Dendritic cell treated with granulocyte-macrophage colony-stimulating factor and Interleukin-4, amounts not matched to agents 40 ng/mL and 50 ng/mL, for 4 days (primary cell): Measurements from ENCODE around the gene AGT.
"Not testable (repeated sequence)": the region's sequence is repeated elsewhere in the genome, so short reads cannot be mapped to it uniquely, and the experiment has no call there.

Source experiments
- H3K27ac Mint-ChIP-seq: one replicate; pipeline ENCODE4 v1.8.0; 2022; ENCODE audit warnings: mild to moderate bottlenecking, mixed read lengths
- H3K27me3 Mint-ChIP-seq: one replicate; pipeline ENCODE4 v1.8.0; 2022; ENCODE audit warnings: mild to moderate bottlenecking, mixed read lengths
- H3K36me3 Mint-ChIP-seq: one replicate; pipeline ENCODE4 v1.8.0; 2022; ENCODE audit warnings: low read depth, mixed read lengths
- H3K4me1 Mint-ChIP-seq: one replicate; pipeline ENCODE4 v1.8.0; 2022; ENCODE audit warnings: low read depth, mixed read lengths
- H3K4me3 Mint-ChIP-seq: one replicate; pipeline ENCODE4 v1.8.0; 2022; ENCODE audit warnings: mild to moderate bottlenecking, moderate library complexity, mixed read lengths
- H3K9me3 Mint-ChIP-seq: one replicate; pipeline ENCODE4 v1.8.0; 2022; ENCODE audit warnings: mixed read lengths
- intact Hi-C: fragments of 100-400 bp; cut with micrococcal nuclease; formaldehyde crosslinking; loops from one replicate; pipeline ENCODE4 v1.15.0; 2022

AGT gene

DNA sequence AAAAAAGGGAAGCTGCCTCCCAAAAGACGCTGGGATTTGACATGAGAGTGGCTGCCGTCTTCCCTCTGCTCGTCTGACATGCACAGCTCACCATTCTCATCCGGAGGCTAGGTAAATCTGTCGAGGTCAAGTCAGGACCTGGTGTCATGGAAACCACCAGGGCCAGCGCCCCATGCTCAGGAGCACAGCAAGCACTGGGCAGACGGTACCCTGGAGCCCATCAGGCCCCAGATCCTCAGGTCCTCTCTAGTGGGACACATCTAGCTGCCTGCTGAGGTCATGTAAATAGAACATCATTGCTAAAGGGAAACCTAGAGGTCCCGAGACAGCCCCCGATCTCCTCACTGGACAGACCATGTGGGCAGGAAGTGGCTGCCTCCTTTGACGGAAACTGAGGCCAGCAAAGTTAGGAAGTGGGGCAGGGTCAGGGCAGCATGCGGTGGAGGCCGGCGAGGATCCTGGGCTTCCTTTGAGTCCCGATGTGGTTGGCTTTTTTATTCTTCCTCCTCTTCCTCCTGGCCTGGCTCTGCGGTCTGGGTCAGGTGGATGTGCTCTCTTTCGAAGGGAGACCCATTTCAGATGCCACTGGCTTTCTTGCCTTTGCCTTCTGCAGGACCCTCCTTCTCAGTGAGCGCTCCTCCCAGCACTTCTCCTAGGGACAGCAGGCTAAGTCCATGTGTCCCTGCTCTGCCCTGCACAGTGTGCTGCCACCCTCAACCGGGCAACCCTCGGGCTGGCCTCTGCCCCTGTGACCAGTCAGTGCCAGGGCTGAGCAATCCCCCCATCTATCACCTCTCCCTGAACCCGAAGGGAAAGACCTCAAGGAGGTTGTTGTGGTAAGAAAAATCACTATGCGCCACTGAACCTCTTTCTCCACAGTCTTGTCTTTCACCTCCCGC, 5.9 kb downstream of the AGT start:
- Mint-ChIP-seq H3K9me3 (no peaks in the 10 kb centered on the region), H3K27ac (no peak overlapping the region), H3K4me3 (no peak overlapping the region), H3K36me3 (no peaks in the 10 kb centered on the region), H3K27me3 (peaks cover 14% of the 10 kb centered on the region), H3K4me1 (peaks cover 5% of the 10 kb centered on the region)
- intact Hi-C loops: no loop called here

DNA sequence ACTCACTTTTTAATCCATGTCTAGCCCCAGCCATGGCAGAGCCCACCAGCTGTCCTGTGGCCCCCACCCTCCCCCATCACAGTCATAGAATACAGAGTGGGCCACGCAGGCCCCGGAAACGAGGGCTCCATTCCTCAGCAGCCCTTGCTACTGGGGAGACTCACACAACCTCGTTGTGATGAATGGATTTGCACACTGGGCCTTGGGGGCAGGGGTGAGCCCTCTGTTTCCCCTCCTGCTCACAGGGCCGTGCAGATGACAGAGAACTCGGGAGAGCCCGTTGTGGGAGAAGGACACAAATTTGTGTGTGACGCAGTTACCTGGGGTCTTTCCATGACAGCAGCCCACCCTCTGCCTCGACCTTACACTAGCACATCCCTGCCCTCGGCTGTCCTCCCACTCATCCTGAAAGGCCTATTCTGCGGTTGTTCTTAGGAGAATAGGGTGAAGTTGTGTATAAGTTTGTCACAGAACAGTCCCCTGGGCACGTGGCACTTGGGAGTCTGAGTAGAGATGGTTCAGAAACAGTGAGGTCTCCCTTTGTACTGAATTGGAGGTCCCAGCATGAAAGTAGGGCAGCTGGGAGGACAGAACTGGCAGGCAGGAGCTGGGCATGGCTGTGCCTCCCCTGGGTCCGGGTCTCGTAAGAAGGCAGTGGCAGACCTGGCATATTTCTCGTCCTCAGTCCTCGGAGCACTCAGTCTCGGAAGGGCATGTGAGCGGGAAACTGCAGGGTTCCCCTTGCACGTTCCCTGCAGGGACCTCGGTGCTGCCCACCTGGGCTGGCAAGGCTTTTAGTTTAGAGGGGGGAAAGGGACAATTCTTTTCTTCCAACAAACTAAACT, 6.8 kb downstream of the AGT start:
- H3K4me1 Mint-ChIP-seq: peaks cover 5% of the 10 kb centered on the region
- peaks cover 14% of the 10 kb centered on the region for H3K27me3 Mint-ChIP-seq
- H3K36me3 Mint-ChIP-seq: no peaks in the 10 kb centered on the region
- H3K9me3 Mint-ChIP-seq: no peaks in the 10 kb centered on the region
- H3K4me3 Mint-ChIP-seq: no peak overlapping the region
- intact Hi-C loops: no loop called here
- no peak overlapping the region for H3K27ac Mint-ChIP-seq

DNA sequence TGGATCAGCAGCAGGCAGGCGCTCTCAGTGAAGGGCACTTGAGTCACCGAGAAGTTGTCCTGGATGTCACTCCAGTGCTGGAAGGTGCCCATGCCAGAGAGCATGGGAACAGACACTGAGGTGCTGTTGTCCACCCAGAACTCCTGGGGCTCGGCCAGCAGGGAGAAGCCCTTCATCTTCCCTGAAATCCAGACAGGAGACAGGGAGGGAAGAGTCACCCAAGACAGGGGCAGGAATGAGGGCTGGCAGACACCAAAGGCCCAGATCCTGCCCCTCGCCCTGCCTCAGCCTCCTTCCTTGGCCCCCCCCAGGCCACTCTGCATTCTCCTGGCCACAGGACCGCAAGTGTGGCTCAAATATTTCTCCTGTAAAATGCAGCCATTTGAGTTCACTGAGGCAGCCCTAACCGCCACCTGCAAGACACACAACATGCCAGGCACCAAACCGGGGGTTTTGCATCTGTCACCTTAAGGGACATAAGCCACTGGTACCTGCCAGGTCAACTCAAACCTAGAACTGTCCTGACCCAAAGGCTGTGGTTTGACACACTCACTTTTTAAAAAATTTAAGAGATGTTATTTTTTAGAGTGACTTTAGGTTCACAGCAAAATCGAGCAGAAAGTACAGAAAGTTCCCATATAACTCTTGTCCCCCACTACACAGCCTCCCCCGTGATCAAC, 7.8 kb downstream of the AGT start:
- no peak overlapping the region for H3K27ac Mint-ChIP-seq
- intact Hi-C loops: no loop called here
- no peaks in the 10 kb centered on the region for H3K9me3 Mint-ChIP-seq
- H3K36me3 Mint-ChIP-seq: no peaks in the 10 kb centered on the region
- H3K4me1 Mint-ChIP-seq: peaks cover 5% of the 10 kb centered on the region
- peaks cover 14% of the 10 kb centered on the region for H3K27me3 Mint-ChIP-seq
- H3K4me3 Mint-ChIP-seq: no peak overlapping the region

DNA sequence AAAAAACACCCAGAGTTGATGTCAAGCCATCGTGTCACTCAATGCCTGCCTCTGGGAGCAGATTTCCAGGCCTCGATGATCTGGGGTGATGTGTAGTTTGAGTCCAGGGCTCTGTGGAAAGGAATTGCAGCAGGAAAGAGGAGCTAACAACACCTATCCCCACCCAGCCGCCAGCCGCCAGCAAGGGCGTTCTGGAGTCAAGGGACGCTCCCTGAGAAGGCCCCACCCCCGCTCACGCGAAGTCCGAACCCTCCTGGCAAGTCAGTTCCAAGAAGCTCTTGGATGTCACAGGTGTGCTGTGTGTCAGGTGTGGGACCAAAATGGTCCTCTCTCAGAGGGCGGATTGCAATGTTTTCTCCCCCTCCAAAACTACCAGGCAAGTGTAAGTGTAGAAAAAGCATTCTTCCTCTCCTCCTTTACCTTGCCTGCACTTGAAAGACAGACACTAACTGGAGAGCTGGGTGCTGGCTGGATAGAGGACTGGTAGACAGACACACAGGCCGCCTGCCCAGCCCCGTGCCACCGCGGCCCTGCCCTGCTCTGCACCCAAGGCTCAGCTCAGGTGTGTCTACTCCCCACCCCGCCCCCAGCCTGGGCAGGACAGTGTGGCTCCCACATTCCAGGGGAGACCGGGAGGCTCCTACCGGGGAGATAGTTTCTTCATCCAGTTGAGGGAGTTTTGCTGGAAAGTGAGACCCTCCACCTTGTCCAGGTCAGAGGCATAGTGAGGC, 8.5 kb downstream of the AGT start:
- Mint-ChIP-seq H3K27me3 (peaks cover 14% of the 10 kb centered on the region), H3K36me3 (no peaks in the 10 kb centered on the region), H3K4me1 (peaks cover 5% of the 10 kb centered on the region), H3K9me3 (no peaks in the 10 kb centered on the region), H3K4me3 (no peak overlapping the region), H3K27ac (no peak overlapping the region)
- intact Hi-C loops: no loop called here

DNA sequence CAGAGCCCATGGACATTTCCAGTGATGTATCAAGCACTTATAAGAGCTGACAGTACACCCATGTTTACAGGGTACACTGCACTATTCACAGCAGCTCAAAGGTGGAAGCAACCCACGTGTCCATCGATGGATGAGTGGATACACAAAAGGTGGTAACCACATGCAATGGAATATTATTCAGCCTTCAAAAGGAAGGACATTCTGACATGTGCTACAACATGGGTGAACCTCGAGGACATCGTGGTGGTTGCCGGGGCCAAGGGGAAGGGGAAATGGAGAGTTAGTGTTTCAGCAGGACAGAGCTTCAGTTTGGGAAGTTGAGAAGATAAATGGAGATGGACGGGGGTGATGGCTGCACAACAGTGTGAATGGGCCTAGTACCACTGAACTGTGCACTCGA, 9.1 kb downstream of the AGT start:
- Mint-ChIP-seq H3K4me3 (no peak overlapping the region), H3K27ac (no peak overlapping the region), H3K4me1 (peaks cover 5% of the 10 kb centered on the region), H3K27me3 (peaks cover 14% of the 10 kb centered on the region), H3K36me3 (no peaks in the 10 kb centered on the region), H3K9me3 (no peaks in the 10 kb centered on the region)
- intact Hi-C loops: no loop called here

DNA sequence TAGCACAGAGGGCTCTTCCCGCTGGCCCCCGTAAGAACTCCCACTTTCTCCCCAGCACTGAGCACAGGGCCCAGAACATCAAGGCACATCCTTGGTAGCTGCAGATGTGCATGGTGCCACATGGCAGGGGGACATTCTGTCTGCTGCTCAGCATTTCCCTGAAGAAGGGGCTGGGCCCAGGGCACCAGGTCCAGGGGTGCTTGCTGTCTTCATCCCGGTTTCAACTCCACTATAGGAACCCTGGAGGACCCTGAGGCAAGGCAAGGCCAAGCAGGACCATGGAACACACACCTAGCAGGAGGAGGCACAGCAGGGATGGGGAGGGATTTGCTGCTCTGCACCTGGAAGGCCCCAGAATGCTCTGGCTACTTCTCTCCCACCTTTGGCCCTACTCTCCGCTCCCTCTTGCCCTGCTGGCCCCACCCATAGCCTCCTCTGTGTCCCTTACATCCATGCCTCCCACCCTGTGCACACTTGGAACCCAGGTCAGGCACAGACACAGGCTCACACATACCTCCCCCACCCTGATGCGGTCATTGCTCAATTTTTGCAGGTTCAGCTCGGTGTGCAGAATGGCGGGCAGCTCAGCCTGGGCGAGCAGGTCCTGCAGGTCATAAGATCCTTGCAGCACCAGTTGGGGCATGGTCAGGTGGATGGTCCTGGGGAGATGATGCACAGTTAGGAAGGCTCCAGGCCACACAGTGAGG, 10.1 kb downstream of the AGT start:
- Mint-ChIP-seq H3K4me3 (no peak overlapping the region), H3K27ac (no peak overlapping the region), H3K9me3 (no peaks in the 10 kb centered on the region), H3K27me3 (peaks cover 13% of the 10 kb centered on the region), H3K36me3 (no peaks in the 10 kb centered on the region), H3K4me1 (peaks cover 5% of the 10 kb centered on the region)
- intact Hi-C loops: no loop called here

DNA sequence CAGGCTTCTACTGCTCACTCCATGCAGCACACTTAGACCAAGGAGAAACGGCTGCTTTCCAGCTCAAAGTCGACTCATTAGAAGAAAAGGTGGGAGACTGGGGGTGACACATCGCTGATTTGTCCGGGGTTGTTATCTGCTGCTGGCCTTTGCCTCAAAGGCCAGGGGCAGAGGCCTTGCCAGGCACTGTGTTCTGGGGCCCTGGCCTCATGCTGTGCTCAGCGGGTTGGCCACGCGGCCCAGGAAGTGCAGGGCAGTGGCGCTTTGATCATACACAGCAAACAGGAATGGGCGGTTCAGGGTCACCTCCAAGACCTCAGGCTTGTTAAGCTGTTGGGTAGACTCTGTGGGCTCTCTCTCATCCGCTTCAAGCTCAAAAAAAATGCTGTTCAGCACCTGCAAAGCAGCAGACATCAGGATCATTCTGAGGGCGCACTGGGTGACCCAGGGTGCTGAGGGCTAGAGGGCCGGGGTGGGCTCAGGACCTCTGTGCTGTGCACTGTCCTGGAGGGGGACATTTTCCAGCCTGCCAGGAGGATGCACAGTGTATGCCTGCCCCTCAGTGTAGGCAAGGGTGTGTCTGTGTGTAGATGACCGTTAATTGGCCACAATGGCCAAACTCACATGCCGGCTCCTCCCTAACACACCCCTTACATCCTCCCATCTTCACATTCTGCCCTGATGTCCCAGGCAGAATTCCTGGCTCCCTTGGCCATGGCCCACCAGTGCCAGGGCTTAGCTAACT, 10.8 kb downstream of the AGT start:
- Mint-ChIP-seq H3K36me3 (no peaks in the 10 kb centered on the region), H3K9me3 (no peaks in the 10 kb centered on the region), H3K4me1 (peaks cover 5% of the 10 kb centered on the region), H3K4me3 (no peak overlapping the region), H3K27me3 (peaks cover 6% of the 10 kb centered on the region), H3K27ac (no peak overlapping the region)
- intact Hi-C loops: no loop called here

DNA sequence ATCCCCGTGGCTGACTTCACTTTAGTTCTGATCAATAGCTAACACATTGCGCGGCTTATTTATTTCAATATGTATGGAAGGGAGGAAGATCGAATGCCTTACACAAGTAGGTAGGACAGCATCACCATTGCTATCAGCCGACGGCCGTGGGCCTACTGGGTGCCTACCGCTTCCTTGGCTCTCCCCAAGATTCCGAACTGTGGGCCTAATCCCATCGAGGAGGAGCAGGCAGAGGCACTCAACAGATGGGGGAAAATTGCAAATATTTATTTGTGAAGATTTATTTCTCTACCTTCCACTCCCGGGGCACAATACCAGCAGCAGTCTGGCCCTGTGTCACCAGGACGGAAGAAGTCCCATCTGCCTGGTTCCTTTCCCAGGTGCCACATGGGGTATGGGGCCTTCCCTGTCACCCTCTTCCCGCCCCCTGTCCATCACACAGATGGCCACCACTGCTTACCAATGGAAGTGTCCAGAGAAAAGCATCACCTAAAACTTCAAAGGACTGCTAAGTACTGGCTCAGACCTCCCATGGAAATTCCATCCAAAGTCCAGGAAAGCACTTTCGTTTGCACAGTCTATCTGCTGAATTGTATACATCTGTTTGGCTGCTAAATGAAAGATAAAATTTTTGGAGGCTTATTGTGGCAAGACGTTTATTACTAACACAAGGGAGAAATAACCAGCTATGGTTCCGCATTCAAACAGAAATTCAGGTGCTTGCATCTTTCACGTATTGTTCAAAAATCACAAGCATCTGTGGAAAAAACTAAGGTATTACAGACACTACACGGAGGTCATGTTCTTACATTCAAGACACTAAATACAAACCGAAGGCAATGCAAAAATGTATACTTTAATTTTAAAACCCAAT, 11.8 kb downstream of the AGT start:
- no peaks in the 10 kb centered on the region for H3K27me3 Mint-ChIP-seq
- H3K4me3 Mint-ChIP-seq: no peak overlapping the region
- no peaks in the 10 kb centered on the region for H3K9me3 Mint-ChIP-seq
- H3K27ac Mint-ChIP-seq: no peak overlapping the region
- H3K36me3 Mint-ChIP-seq: no peaks in the 10 kb centered on the region
- intact Hi-C loops: no loop called here
- no peaks in the 10 kb centered on the region for H3K4me1 Mint-ChIP-seq

DNA sequence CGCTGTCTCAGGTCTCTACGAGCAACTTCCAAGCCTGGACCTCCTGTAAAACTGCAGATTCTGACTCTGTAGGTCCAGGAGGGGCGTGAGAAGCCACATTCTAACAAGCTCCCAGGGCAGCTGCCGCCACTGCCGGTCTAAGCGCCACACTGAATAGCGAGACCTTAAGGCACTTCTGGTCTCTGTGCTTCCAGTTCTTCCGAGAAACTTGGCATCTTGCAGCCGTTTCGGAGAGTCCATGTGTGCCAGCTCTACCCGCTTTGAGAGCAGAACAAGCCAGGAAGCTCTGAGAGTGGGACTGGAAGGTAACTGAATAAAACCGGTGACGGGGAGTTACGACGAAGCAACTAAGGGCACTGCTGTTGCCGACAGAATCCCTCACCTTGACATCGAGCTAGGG, 12.5 kb downstream of the AGT start:
- intact Hi-C loops: no loop called here
- no peaks in the 10 kb centered on the region for H3K36me3 Mint-ChIP-seq
- no peaks in the 10 kb centered on the region for H3K27me3 Mint-ChIP-seq
- H3K4me3 Mint-ChIP-seq: no peak overlapping the region
- no peaks in the 10 kb centered on the region for H3K4me1 Mint-ChIP-seq
- H3K27ac Mint-ChIP-seq: no peak overlapping the region
- no peaks in the 10 kb centered on the region for H3K9me3 Mint-ChIP-seq

DNA sequence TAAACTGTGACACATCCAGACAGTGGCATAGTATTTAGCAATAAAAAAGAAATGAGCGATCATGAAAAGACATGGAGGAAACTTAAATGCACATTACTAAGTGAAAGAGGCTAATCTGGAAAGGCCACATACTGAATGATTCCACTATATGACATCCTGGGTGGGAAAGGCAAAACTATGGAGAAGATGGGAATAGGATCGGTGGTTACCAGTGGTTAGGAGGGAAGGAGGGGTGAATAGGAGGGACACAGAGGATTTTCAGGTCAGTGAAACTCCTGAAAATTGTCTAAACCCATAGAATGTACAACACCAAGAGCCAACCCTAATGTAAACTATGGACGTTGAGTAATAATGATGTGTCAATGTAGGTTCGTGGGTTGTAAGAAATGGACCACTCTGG, 13.8 kb downstream of the AGT start:
- H3K36me3 Mint-ChIP-seq: no peaks in the 10 kb centered on the region
- H3K27me3 Mint-ChIP-seq: no peaks in the 10 kb centered on the region
- intact Hi-C loops: no loop called here
- no peak overlapping the region for H3K27ac Mint-ChIP-seq
- H3K4me3 Mint-ChIP-seq: no peak overlapping the region
- H3K9me3 Mint-ChIP-seq: no peaks in the 10 kb centered on the region
- no peaks in the 10 kb centered on the region for H3K4me1 Mint-ChIP-seq

DNA sequence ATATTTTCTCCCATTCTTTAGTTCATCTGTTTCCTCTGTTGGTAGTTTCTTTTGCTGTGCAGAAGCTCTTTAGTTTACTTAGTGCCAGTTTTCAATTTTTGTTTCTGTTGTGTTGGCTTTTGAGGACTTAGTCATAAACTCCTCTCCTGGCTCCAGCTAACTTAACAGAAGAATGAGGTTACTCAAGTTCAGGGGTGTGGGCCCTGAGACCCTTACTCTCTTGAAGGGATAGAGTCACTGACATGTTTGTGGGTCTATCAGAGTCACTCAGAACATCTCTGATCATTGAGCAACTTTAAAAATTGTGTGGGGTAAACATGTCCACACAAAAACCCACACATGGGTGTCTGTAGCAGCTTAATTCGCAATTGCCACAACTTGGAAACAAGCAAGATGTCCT, 14.2 kb downstream of the AGT start:
- Mint-ChIP-seq H3K36me3 (peaks cover under 1% of the 10 kb centered on the region), H3K27me3 (no peaks in the 10 kb centered on the region), H3K4me1 (no peaks in the 10 kb centered on the region), H3K27ac (no peak overlapping the region), H3K4me3 (no peak overlapping the region), H3K9me3 (no peaks in the 10 kb centered on the region)
- intact Hi-C loops: no loop called here

DNA sequence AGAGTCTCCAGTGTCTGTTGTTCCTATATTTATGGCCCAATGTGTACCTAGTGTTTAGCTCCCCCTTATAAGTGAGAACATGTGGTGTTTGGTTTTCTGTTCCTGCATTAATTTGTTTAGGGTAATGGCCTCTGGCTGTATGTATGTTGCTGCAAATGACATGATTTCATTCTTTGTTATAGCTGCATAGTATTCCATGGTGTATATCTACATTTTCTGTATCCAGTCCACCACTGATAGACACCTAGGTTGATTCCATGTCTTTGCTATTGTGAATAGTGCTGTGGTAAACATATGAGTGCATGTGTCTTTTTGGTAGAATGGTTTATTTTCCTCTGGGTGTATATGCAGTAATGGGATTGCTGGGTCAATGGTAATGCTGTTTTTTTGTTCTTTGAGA, 15.0 kb downstream of the AGT start:
- H3K27me3 Mint-ChIP-seq, H3K9me3 Mint-ChIP-seq, H3K36me3 Mint-ChIP-seq, intact Hi-C loops, H3K4me3 Mint-ChIP-seq, H3K27ac Mint-ChIP-seq, H3K4me1 Mint-ChIP-seq: not testable (repeated sequence)
